Liver (tissue), 9 donors: ENCODE data around the gene SLC1A3. TPM values are rescaled to one million over a fixed set of nuclear protein-coding genes. Genes with fewer than 3 reads are reported as not detected.
A peak's percentile ranks its signal among the peaks of the same experiment; 100 is the strongest.

Experiments used
- DNase-seq: peaks from one replicate; pipeline ENCODE4 v3.0.0-alpha.2; 2017; ENCODE audit warnings: low spot score
- H3K27ac ChIP-seq, 2 donors: one replicate each; pipeline ENCODE4 v1.7.0; 2013; ENCODE audit warnings: inconsistent platforms in 2 of 2, low read length in 2 of 2, control low read depth in 1 of 2, low read depth in 1 of 2, mild to moderate bottlenecking in 1 of 2
- H3K27me3 ChIP-seq, 4 donors: one replicate each; pipeline versions ENCODE4 v1.6.1 to v1.7.0; 2013; ENCODE audit warnings: low read length in 3 of 4, inconsistent platforms in 1 of 4, mild to moderate bottlenecking in 1 of 4, moderate library complexity in 1 of 4; ENCODE audit not compliant: control insufficient read depth in 4 of 4, insufficient read depth in 4 of 4
- H3K36me3 ChIP-seq, 4 donors: one replicate each; pipeline versions ENCODE4 v1.6.1 to v1.7.0; 2013; ENCODE audit warnings: low read length in 3 of 4, mild to moderate bottlenecking in 3 of 4, low read depth in 1 of 4, moderate library complexity in 1 of 4; ENCODE audit not compliant: control insufficient read depth in 4 of 4, insufficient read depth in 3 of 4
- H3K4me1 ChIP-seq, 4 donors: one replicate each; pipeline versions ENCODE4 v1.6.1 to v1.7.0; 2013; ENCODE audit warnings: low read length in 3 of 4, mild to moderate bottlenecking in 3 of 4, moderate library complexity in 1 of 4; ENCODE audit not compliant: control insufficient read depth in 4 of 4, insufficient read depth in 4 of 4
- H3K4me3 ChIP-seq, 3 donors: one replicate each; pipeline versions ENCODE4 v1.6.1 to v1.7.0; 2013; ENCODE audit warnings: low read length in 3 of 3, control low read depth in 1 of 3, low read depth in 1 of 3, mild to moderate bottlenecking in 1 of 3
- H3K9ac ChIP-seq, 2 donors: one replicate each; pipeline ENCODE4 v1.7.0; 2013; ENCODE audit warnings: low read length in 2 of 2, mild to moderate bottlenecking in 2 of 2, moderate library complexity in 2 of 2, control low read depth in 1 of 2, low read depth in 1 of 2
- H3K9me3 ChIP-seq, 4 donors: one replicate each; pipeline versions ENCODE4 v1.6.1 to v1.7.0; 2013; ENCODE audit warnings: low read length in 3 of 4; ENCODE audit not compliant: control insufficient read depth in 4 of 4
- EGR1 ChIP-seq, 2 donors: IDR thresholded peaks; 2 replicates each; pipeline ENCODE4 v1.6.1; 2016 to 2018; ENCODE audit warnings: antibody characterized with exemption in 2 of 2, low read depth in 2 of 2
- FOXA1 ChIP-seq: IDR thresholded peaks from 2 replicates; pipeline ENCODE4 v1.6.1; 2016; ENCODE audit warnings: antibody characterized with exemption
- FOXA2 ChIP-seq: IDR thresholded peaks from 2 replicates; pipeline ENCODE4 v1.6.1; 2016; ENCODE audit warnings: antibody characterized with exemption
- GABPA ChIP-seq, 2 donors: IDR thresholded peaks in 1 of 2; conservative IDR thresholded peaks in 1 of 2; 2 replicates each; pipeline ENCODE4 v1.6.1; 2016; ENCODE audit warnings: antibody characterized with exemption in 2 of 2, mild to moderate bottlenecking in 1 of 2, moderate library complexity in 1 of 2
- HNF4A ChIP-seq, 2 donors: conservative IDR thresholded peaks; 2 replicates each; pipeline ENCODE4 v1.6.1; 2016; ENCODE audit warnings: antibody characterized with exemption in 2 of 2, mild to moderate bottlenecking in 2 of 2
- HNF4G ChIP-seq: IDR thresholded peaks from 2 replicates; pipeline ENCODE4 v1.6.1; 2016; ENCODE audit warnings: antibody characterized with exemption
- JUND ChIP-seq, 2 donors: IDR thresholded peaks; 2 replicates each; pipeline ENCODE4 v1.6.1; 2016; ENCODE audit warnings: antibody characterized with exemption in 2 of 2
- RAD21 ChIP-seq, 2 donors: IDR thresholded peaks; 2 replicates each; pipeline ENCODE4 v1.6.1; 2016; ENCODE audit warnings: antibody characterized with exemption in 2 of 2, mild to moderate bottlenecking in 2 of 2
- RXRA ChIP-seq, 2 donors: IDR thresholded peaks; 2 replicates each; pipeline ENCODE4 v1.6.1; 2017 to 2018; ENCODE audit warnings: antibody characterized with exemption in 2 of 2, mild to moderate bottlenecking in 1 of 2
- SP1 ChIP-seq: IDR thresholded peaks from 2 replicates; pipeline ENCODE4 v1.6.1; 2018; ENCODE audit warnings: antibody characterized with exemption, mild to moderate bottlenecking
- TAF1 ChIP-seq: conservative IDR thresholded peaks from 2 replicates; pipeline ENCODE4 v1.6.1; 2016; ENCODE audit warnings: antibody characterized with exemption, mild to moderate bottlenecking
- YY1 ChIP-seq: IDR thresholded peaks from 2 replicates; pipeline ENCODE4 v1.6.1; 2016; ENCODE audit warnings: antibody characterized with exemption, mild to moderate bottlenecking
- WGBS: extraction: QIAGEN DNeasy Blood & Tissue Kit; methylation state at CpG from one replicate; pipeline ENCODE4 v1.1.7; 2013; 5-methylcytosine and 5-hydroxymethylcytosine counted together
- polyA plus RNA-seq, 2 donors: library from polyadenylated mRNA; stranded (reverse) in 1 of 2; unstranded in 1 of 2; fragments of 200-250 nt in 1 of 2; fragments of >200 nt in 1 of 2; fragmentation: Nextera tagmentation in 1 of 2; extraction: Ambion mirVana in 1 of 2; gene quantifications; one replicate each; pipeline versions ENCODE4 v1.2.1 to v1.2.3, GENCODE V29; 2013 to 2015
- total RNA-seq, 2 donors: library from RNA; depleted of rRNA; stranded (reverse); fragments of >200 nt; gene quantifications; one replicate each; pipeline ENCODE4 v1.2.3, GENCODE V29; 2014
- TF ChIP-seq, protein P1 (sequence below): IDR thresholded peaks from 2 replicates; pipeline ENCODE4 v1.6.1; 2016; ENCODE audit warnings: antibody characterized with exemption, mild to moderate bottlenecking
- TF ChIP-seq, protein P2 (sequence below): IDR thresholded peaks from 2 replicates; pipeline ENCODE4 v1.6.1; 2016; ENCODE audit warnings: antibody characterized with exemption
- TF ChIP-seq, protein P3 (sequence below): IDR thresholded peaks from 2 replicates; pipeline ENCODE4 v1.6.1; 2016; ENCODE audit warnings: antibody characterized with exemption
- TF ChIP-seq, protein P4 (sequence below): IDR thresholded peaks from 2 replicates; pipeline ENCODE4 v1.6.1; 2016; ENCODE audit warnings: antibody characterized with exemption
- TF ChIP-seq, protein P5 (sequence below): fragments of 150-350 bp; IDR thresholded peaks from 2 replicates; pipeline ENCODE4 v1.5.1; 2017; ENCODE audit warnings: improper control_type of control experiment, low read depth, low read length; ENCODE audit not compliant: missing input control
- donor health status: healthy.
- donor health status: healthy.
- donor health status: healthy.
- donor health status: healthy.
- donor health status: healthy.

The SLC1A3 gene
- total and polyA plus RNA-seq, 4 donors, result 1.8 to 8.8 (median 2.8) TPM

DNA sequence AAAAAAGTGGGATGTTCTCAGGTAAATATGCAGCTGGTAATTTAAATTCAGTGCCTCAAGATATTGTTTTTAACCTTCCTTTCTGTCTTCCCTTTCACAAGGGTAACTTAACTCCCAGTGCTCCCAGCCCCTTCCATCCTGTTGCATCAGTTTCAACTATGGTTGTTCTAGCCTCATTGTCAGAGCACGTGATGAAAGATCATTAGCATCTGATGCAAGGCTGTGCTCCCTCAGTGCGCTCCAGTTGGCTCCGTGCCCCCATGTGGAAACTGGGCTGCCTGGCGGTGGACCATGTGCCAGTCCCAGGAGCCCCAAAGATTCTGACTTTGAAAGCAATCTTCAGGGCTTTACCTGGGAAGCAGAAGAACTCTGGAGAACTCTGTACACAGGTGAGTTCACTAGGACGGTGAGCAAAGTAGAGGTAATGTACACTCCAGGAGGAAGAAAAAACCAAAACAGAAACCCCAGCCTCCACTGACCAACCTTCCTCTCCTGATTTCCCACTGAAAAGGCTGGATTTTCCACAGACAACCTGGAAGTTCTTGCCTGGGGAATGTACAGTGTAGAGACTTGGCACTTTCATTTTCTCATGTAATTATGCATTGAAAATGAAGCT lies 96.9 kb downstream of the SLC1A3 start:
- WGBS, result 59% methylated on average over 5 of the region's 5 CpGs
- no peak for DNase-seq
- Histone ChIP-seq H3K36me3 (no peaks in the 10 kb centered on the region), H3K27ac (no peak overlapping the region), H3K27me3 (no peaks in the 10 kb centered on the region), H3K4me1 (no peaks in the 10 kb centered on the region), H3K9ac (no peak overlapping the region), H3K9me3 (peaks cover 0 to 4% (median 0%) of the 10 kb centered on the region in 4 donors), H3K4me3 (no peak overlapping the region)
- peak in 1 of 2 donors; percentile 5 for TF ChIP-seq RXRA (IDR thresholded peaks at IDR 0.05)
- TF ChIP-seq, protein P1, sequence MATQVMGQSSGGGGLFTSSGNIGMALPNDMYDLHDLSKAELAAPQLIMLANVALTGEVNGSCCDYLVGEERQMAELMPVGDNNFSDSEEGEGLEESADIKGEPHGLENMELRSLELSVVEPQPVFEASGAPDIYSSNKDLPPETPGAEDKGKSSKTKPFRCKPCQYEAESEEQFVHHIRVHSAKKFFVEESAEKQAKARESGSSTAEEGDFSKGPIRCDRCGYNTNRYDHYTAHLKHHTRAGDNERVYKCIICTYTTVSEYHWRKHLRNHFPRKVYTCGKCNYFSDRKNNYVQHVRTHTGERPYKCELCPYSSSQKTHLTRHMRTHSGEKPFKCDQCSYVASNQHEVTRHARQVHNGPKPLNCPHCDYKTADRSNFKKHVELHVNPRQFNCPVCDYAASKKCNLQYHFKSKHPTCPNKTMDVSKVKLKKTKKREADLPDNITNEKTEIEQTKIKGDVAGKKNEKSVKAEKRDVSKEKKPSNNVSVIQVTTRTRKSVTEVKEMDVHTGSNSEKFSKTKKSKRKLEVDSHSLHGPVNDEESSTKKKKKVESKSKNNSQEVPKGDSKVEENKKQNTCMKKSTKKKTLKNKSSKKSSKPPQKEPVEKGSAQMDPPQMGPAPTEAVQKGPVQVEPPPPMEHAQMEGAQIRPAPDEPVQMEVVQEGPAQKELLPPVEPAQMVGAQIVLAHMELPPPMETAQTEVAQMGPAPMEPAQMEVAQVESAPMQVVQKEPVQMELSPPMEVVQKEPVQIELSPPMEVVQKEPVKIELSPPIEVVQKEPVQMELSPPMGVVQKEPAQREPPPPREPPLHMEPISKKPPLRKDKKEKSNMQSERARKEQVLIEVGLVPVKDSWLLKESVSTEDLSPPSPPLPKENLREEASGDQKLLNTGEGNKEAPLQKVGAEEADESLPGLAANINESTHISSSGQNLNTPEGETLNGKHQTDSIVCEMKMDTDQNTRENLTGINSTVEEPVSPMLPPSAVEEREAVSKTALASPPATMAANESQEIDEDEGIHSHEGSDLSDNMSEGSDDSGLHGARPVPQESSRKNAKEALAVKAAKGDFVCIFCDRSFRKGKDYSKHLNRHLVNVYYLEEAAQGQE, result no peak

DNA sequence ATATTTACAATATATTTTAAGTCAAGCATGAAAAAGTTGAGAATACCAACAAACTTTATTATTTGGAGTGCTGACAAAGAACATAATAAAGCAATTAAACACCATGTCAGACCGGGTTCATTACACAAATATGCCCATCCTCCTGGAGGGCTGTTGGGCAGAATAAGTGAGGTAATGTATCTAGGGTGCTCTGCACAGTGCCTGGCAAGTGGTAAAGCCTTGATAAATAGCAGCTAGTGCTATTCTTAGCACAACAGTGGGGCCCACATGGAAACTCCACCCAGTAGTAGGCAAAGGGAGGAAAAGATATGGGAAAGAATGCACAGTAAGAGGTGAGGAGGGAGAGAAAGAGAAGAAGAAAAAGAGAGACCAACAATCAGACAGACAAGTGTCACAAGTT lies 97.7 kb downstream of the SLC1A3 start:
- H3K36me3 ChIP-seq, result no peaks in the 10 kb centered on the region
- no peaks in the 10 kb centered on the region for H3K4me1 ChIP-seq
- H3K9ac ChIP-seq, result no peak overlapping the region
- no peak overlapping the region for H3K4me3 ChIP-seq
- peaks cover 0 to 4% (median 1%) of the 10 kb centered on the region in 4 donors for H3K9me3 ChIP-seq
- no peaks in the 10 kb centered on the region for H3K27me3 ChIP-seq
- no peak overlapping the region for H3K27ac ChIP-seq
- DNase-seq, result no peak
- TF ChIP-seq HNF4A (conservative IDR thresholded peaks at IDR 0.05) (no peak), GABPA (IDR thresholded peaks at IDR 0.05 in 1 of 2, conservative IDR thresholded peaks at IDR 0.05 in 1 of 2) (no peak), FOXA2 (no peak), SP1 (no peak), EGR1 (IDR thresholded peaks at IDR 0.05; ENCODE audit: low read depth in 2 of 2) (no peak), RXRA (IDR thresholded peaks at IDR 0.05) (no peak), JUND (IDR thresholded peaks at IDR 0.05) (no peak), HNF4G (no peak), RAD21 (IDR thresholded peaks at IDR 0.05) (no peak), YY1 (no peak), TAF1 (no peak), FOXA1 (no peak)
- TF ChIP-seq, protein P2, sequence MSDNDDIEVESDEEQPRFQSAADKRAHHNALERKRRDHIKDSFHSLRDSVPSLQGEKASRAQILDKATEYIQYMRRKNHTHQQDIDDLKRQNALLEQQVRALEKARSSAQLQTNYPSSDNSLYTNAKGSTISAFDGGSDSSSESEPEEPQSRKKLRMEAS, result no peak
- TF ChIP-seq, protein P3, sequence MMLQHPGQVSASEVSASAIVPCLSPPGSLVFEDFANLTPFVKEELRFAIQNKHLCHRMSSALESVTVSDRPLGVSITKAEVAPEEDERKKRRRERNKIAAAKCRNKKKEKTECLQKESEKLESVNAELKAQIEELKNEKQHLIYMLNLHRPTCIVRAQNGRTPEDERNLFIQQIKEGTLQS, result no peak
- TF ChIP-seq, protein P4, sequence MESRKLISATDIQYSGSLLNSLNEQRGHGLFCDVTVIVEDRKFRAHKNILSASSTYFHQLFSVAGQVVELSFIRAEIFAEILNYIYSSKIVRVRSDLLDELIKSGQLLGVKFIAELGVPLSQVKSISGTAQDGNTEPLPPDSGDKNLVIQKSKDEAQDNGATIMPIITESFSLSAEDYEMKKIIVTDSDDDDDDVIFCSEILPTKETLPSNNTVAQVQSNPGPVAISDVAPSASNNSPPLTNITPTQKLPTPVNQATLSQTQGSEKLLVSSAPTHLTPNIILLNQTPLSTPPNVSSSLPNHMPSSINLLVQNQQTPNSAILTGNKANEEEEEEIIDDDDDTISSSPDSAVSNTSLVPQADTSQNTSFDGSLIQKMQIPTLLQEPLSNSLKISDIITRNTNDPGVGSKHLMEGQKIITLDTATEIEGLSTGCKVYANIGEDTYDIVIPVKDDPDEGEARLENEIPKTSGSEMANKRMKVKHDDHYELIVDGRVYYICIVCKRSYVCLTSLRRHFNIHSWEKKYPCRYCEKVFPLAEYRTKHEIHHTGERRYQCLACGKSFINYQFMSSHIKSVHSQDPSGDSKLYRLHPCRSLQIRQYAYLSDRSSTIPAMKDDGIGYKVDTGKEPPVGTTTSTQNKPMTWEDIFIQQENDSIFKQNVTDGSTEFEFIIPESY, result no peak
- TF ChIP-seq, protein P5, sequence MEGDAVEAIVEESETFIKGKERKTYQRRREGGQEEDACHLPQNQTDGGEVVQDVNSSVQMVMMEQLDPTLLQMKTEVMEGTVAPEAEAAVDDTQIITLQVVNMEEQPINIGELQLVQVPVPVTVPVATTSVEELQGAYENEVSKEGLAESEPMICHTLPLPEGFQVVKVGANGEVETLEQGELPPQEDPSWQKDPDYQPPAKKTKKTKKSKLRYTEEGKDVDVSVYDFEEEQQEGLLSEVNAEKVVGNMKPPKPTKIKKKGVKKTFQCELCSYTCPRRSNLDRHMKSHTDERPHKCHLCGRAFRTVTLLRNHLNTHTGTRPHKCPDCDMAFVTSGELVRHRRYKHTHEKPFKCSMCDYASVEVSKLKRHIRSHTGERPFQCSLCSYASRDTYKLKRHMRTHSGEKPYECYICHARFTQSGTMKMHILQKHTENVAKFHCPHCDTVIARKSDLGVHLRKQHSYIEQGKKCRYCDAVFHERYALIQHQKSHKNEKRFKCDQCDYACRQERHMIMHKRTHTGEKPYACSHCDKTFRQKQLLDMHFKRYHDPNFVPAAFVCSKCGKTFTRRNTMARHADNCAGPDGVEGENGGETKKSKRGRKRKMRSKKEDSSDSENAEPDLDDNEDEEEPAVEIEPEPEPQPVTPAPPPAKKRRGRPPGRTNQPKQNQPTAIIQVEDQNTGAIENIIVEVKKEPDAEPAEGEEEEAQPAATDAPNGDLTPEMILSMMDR, result no peak
- 76% methylated on average over 1 of the region's 1 CpG for WGBS
